Skeletal muscle tissue (tissue), 4 donors: ENCODE data around the gene USP17L19. TPM values are rescaled to one million over a fixed set of nuclear protein-coding genes. Genes with fewer than 3 reads are reported as not detected.
"Not testable (repeated sequence)": the region's sequence is repeated elsewhere in the genome, so short reads cannot be mapped to it uniquely, and the experiment has no call there.

Experiments
- H3K27ac ChIP-seq: one replicate; pipeline ENCODE4 v1.7.0; 2013; ENCODE audit warnings: mild to moderate bottlenecking, low read depth, low read length, inconsistent platforms
- H3K27me3 ChIP-seq, 3 donors: one replicate each; pipeline ENCODE4 v1.7.0; 2013; ENCODE audit warnings: low read length in 3 of 3; ENCODE audit not compliant: control insufficient read depth in 3 of 3, insufficient read depth in 3 of 3
- H3K36me3 ChIP-seq, 3 donors: one replicate each; pipeline ENCODE4 v1.7.0; 2013; ENCODE audit warnings: low read length in 3 of 3; ENCODE audit not compliant: control insufficient read depth in 3 of 3, insufficient read depth in 3 of 3
- H3K4me1 ChIP-seq, 3 donors: one replicate each; pipeline ENCODE4 v1.7.0; 2013; ENCODE audit warnings: low read length in 3 of 3, mild to moderate bottlenecking in 3 of 3; ENCODE audit not compliant: control insufficient read depth in 3 of 3, insufficient read depth in 3 of 3
- H3K4me3 ChIP-seq, 3 donors: one replicate each; pipeline ENCODE4 v1.7.0; 2013; ENCODE audit warnings: low read length in 3 of 3
- H3K9ac ChIP-seq, 3 donors: one replicate each; pipeline ENCODE4 v1.7.0; 2013; ENCODE audit warnings: low read length in 3 of 3, mild to moderate bottlenecking in 3 of 3, moderate library complexity in 2 of 3, low read depth in 1 of 3
- H3K9me3 ChIP-seq, 3 donors: one replicate each; pipeline ENCODE4 v1.7.0; 2013; ENCODE audit warnings: low read length in 3 of 3; ENCODE audit not compliant: control insufficient read depth in 3 of 3
- total RNA-seq: library from RNA; depleted of rRNA; stranded (reverse); fragments of >200 nt; gene quantifications from one replicate; pipeline ENCODE4 v1.2.3, GENCODE V29; 2014
- donor health status: Osteomylitis.

The USP17L19 gene
- total RNA-seq, 1 donor from 2014 or later, result not detected

GRCh38 chr4:9247953-9248680, 5.1 kb upstream of the USP17L19 start, which contains the start of gene USP17L18:
TSS of gene USP17L18 (plus strand) at chr4:9248630. CDS start at chr4:9248630, 0 bp downstream.
- H3K4me1 ChIP-seq, H3K4me3 ChIP-seq, H3K9ac ChIP-seq, H3K36me3 ChIP-seq, H3K27ac ChIP-seq, H3K27me3 ChIP-seq, H3K9me3 ChIP-seq: not testable (repeated sequence)

- not testable (repeated sequence) for H3K9ac ChIP-seq, H3K4me3 ChIP-seq, H3K27ac ChIP-seq, H3K27me3 ChIP-seq, H3K4me1 ChIP-seq, H3K9me3 ChIP-seq, H3K36me3 ChIP-seq
These were observed 4.6 kb downstream of the USP17L19 start, which contains the start of gene USP17L20 for GRCh38 chr4:9257824-9258223. TSS of gene USP17L20 (plus strand) at chr4:9258124. CDS start at chr4:9258124, 0 bp downstream.

GRCh38 chr4:9262572-9262971, 9.4 kb downstream of the USP17L19 start, which contains the start of gene USP17L21:
TSS of gene USP17L21 (plus strand) at chr4:9262872. CDS start at chr4:9262872, 0 bp downstream.
- not testable (repeated sequence) for H3K27me3 ChIP-seq, H3K4me3 ChIP-seq, H3K9ac ChIP-seq

GRCh38 chr4:9267319-9267718, 14.1 kb downstream of the USP17L19 start, which contains the start of gene USP17L22:
TSS of gene USP17L22 (plus strand) at chr4:9267619. CDS start at chr4:9267619, 0 bp downstream.
- H3K9me3 ChIP-seq, H3K27me3 ChIP-seq, H3K36me3 ChIP-seq, H3K27ac ChIP-seq, H3K4me3 ChIP-seq, H3K9ac ChIP-seq, H3K4me1 ChIP-seq: not testable (repeated sequence)

More at GRCh38 chr4:9262572-9262971, 9.4 kb downstream of the USP17L19 start, which contains the start of gene USP17L21:
- H3K36me3 ChIP-seq, H3K27ac ChIP-seq, H3K4me1 ChIP-seq, H3K9me3 ChIP-seq: not testable (repeated sequence)

- H3K36me3 ChIP-seq, H3K9ac ChIP-seq, H3K4me3 ChIP-seq, H3K9me3 ChIP-seq, H3K27ac ChIP-seq, H3K27me3 ChIP-seq, H3K4me1 ChIP-seq: not testable (repeated sequence)
These were observed 18.5 kb downstream of the USP17L19 start for GRCh38 chr4:9271719-9272118.

Other genes with a start within 250 kb of the USP17L19 start
- not detected for gene FAM90A26, start 83.0 kb upstream of the USP17L19 start, total RNA-seq
- not detected for gene USP17L10, start 42.7 kb upstream of the USP17L19 start, total RNA-seq
- gene USP17L11, start 38.0 kb upstream of the USP17L19 start, total RNA-seq, result not detected
- gene USP17L12, start 33.2 kb upstream of the USP17L19 start, total RNA-seq, result not detected
- gene USP17L13, start 28.5 kb upstream of the USP17L19 start, total RNA-seq, result not detected
- gene USP17L15, start 19.0 kb upstream of the USP17L19 start, total RNA-seq, result not detected
- gene USP17L17, start 9.5 kb upstream of the USP17L19 start, total RNA-seq, result not detected
- gene USP17L18, start 4.7 kb upstream of the USP17L19 start, total RNA-seq, result not detected
- not detected for gene USP17L20, start 4.7 kb downstream of the USP17L19 start, total RNA-seq
- not detected for gene USP17L21, start 9.5 kb downstream of the USP17L19 start, total RNA-seq
- gene USP17L22, start 14.2 kb downstream of the USP17L19 start, total RNA-seq, result not detected
- gene USP17L24, start 71.8 kb downstream of the USP17L19 start, total RNA-seq, result not detected
- gene USP17L25, start 76.5 kb downstream of the USP17L19 start, total RNA-seq, result not detected
- not detected for gene USP17L26, start 81.3 kb downstream of the USP17L19 start, total RNA-seq
- not detected for gene USP17L5, start 86.0 kb downstream of the USP17L19 start, total RNA-seq
- not detected for gene USP17L27, start 90.8 kb downstream of the USP17L19 start, total RNA-seq
- not detected for gene USP17L28, start 95.5 kb downstream of the USP17L19 start, total RNA-seq
- not detected for gene USP17L29, start 100.3 kb downstream of the USP17L19 start, total RNA-seq
- not detected for gene USP17L30, start 109.8 kb downstream of the USP17L19 start, total RNA-seq
- not detected for gene DEFB131A, start 191.0 kb downstream of the USP17L19 start, total RNA-seq